HEK293 (cell line): Measurements from ENCODE around the gene DCDC2.

Source experiments
- GLIS1 ChIP-seq: fragments of 450-650 bp; formaldehyde crosslinking; IDR thresholded peaks from 2 replicates; pipeline ENCODE4 v1.5.1; 2016; ENCODE audit warnings: missing biosample characterization, missing genetic modification characterization
- INSM2 ChIP-seq: fragments of 450-650 bp; formaldehyde crosslinking; IDR thresholded peaks from 2 replicates; pipeline ENCODE4 v1.5.1; 2016; ENCODE audit warnings: missing biosample characterization, missing genetic modification characterization
- KLF17 ChIP-seq: fragments of 450-650 bp; formaldehyde crosslinking; IDR thresholded peaks from 2 replicates; pipeline ENCODE4 v1.5.1; 2016; ENCODE audit warnings: missing biosample characterization, missing genetic modification characterization
- MEIS1 ChIP-seq: sonication (generic); formaldehyde crosslinking; IDR thresholded peaks from 2 replicates; pipeline ENCODE4 v1.8.1; 2022; ENCODE audit warnings: missing genetic modification reagents, mild to moderate bottlenecking, borderline replicate concordance
- SCRT2 ChIP-seq: fragments of 450-650 bp; formaldehyde crosslinking; IDR thresholded peaks from 2 replicates; pipeline ENCODE4 v1.5.1; 2016; ENCODE audit warnings: missing biosample characterization, missing genetic modification characterization
- TRIM28 ChIP-seq: IDR thresholded peaks from 2 replicates; pipeline ENCODE4 v1.6.1; 2011; ENCODE audit warnings: low read length, control low read depth, borderline replicate concordance
- ZBTB11 ChIP-seq: fragments of 450-650 bp; formaldehyde crosslinking; conservative IDR thresholded peaks from 2 replicates; pipeline ENCODE4 v1.5.1; 2016; ENCODE audit warnings: low read depth, missing biosample characterization, missing genetic modification characterization
- ZBTB17 ChIP-seq: fragments of 450-650 bp; formaldehyde crosslinking; IDR thresholded peaks from 2 replicates; pipeline ENCODE4 v1.5.1; 2016; ENCODE audit warnings: missing biosample characterization, missing genetic modification characterization
- ZBTB20 ChIP-seq: fragments of 450-650 bp; formaldehyde crosslinking; IDR thresholded peaks from 2 replicates; pipeline ENCODE4 v1.5.1; 2016; ENCODE audit warnings: missing biosample characterization, missing genetic modification characterization
- ZNF174 ChIP-seq: fragments of 450-650 bp; formaldehyde crosslinking; IDR thresholded peaks from 2 replicates; pipeline ENCODE4 v1.5.0; 2017; ENCODE audit warnings: missing biosample characterization, mild to moderate bottlenecking, missing genetic modification characterization
- ZNF324 ChIP-seq: fragments of 450-650 bp; formaldehyde crosslinking; IDR thresholded peaks from 2 replicates; pipeline ENCODE4 v1.5.1; 2016; ENCODE audit warnings: missing biosample characterization, missing genetic modification characterization
- ZNF449 ChIP-seq: fragments of 450-650 bp; formaldehyde crosslinking; IDR thresholded peaks from 2 replicates; pipeline ENCODE4 v1.5.1; 2017; ENCODE audit warnings: missing biosample characterization, mild to moderate bottlenecking, missing genetic modification characterization, moderate library complexity
- ZNF555 ChIP-seq: fragments of 450-650 bp; formaldehyde crosslinking; conservative IDR thresholded peaks from 2 replicates; pipeline ENCODE4 v1.5.1; 2017; ENCODE audit warnings: missing biosample characterization, mild to moderate bottlenecking, missing genetic modification characterization, inconsistent platforms
- ZNF660 ChIP-seq: fragments of 450-650 bp; IDR thresholded peaks from 2 replicates; pipeline ENCODE4 v1.5.1; 2018; ENCODE audit warnings: missing biosample characterization, mild to moderate bottlenecking, missing genetic modification characterization
- ZNF843 ChIP-seq: fragments of 450-650 bp; formaldehyde crosslinking; IDR thresholded peaks from 2 replicates; pipeline ENCODE4 v1.5.1; 2016; ENCODE audit warnings: missing biosample characterization, missing genetic modification characterization
- ZSCAN5A ChIP-seq: fragments of 450-650 bp; formaldehyde crosslinking; IDR thresholded peaks from 2 replicates; pipeline ENCODE4 v1.5.1; 2016; ENCODE audit warnings: missing biosample characterization, missing genetic modification characterization
- TF ChIP-seq, protein P1 (sequence below): fragments of 450-650 bp; formaldehyde crosslinking; IDR thresholded peaks from 2 replicates; pipeline ENCODE4 v1.5.1; 2016; ENCODE audit warnings: missing biosample characterization, missing genetic modification characterization
- TF ChIP-seq, protein P2 (sequence below): sonication (generic); formaldehyde crosslinking; IDR thresholded peaks from 2 replicates; pipeline ENCODE4 v1.8.1; 2022; ENCODE audit warnings: mild to moderate bottlenecking, moderate library complexity, missing genetic modification reagents
- TF ChIP-seq, protein P3 (sequence below): fragments of 450-650 bp; formaldehyde crosslinking; IDR thresholded peaks from 2 replicates; pipeline ENCODE4 v1.5.1; 2016; ENCODE audit warnings: missing biosample characterization, missing genetic modification characterization
- TF ChIP-seq, protein P4 (sequence below): fragments of 450-650 bp; formaldehyde crosslinking; optimal IDR thresholded peaks from 2 replicates; pipeline ENCODE3; 2016; ENCODE audit warnings: missing biosample characterization, mild to moderate bottlenecking, missing genetic modification characterization

The DCDC2 gene

DNA sequence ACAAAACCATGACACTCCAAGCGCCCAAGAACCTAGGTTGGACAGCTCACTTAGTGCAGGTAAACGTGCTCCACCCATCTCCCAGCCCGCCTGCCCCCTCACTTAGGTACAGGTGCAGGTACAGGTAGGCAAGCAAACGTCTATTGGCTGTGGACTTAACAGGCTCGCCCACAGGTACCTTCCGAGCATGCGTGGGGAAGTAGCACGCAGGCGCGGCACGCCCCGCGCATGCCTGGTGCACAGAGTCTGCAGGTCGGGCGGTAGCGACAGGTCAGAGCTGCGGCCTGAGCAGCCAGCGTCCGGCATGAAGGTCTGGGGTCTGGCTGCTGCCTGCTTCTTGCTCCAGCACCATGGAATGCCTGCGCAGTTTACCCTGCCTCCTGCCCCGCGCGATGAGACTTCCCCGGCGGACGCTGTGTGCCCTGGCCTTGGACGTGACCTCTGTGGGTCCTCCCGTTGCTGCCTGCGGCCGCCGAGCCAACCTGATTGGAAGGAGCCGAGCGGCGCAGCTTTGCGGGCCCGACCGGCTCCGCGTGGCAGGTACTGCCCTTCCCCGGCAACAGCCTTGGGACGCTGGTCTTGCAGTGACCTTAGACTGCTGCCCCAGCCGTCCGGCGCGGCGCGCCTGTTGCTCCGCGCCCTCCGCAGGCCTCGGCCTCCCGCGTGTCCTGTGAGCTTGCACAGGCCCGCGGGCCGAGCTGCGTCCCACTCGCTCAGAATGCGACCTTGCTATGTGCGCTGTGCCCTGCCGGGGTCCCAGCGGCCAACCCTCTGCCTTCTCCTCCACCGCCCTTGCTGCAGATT is 45.0 kb upstream of the DCDC2 start, which contains the start of gene MRS2 (continued):
- TF ChIP-seq, protein P1, sequence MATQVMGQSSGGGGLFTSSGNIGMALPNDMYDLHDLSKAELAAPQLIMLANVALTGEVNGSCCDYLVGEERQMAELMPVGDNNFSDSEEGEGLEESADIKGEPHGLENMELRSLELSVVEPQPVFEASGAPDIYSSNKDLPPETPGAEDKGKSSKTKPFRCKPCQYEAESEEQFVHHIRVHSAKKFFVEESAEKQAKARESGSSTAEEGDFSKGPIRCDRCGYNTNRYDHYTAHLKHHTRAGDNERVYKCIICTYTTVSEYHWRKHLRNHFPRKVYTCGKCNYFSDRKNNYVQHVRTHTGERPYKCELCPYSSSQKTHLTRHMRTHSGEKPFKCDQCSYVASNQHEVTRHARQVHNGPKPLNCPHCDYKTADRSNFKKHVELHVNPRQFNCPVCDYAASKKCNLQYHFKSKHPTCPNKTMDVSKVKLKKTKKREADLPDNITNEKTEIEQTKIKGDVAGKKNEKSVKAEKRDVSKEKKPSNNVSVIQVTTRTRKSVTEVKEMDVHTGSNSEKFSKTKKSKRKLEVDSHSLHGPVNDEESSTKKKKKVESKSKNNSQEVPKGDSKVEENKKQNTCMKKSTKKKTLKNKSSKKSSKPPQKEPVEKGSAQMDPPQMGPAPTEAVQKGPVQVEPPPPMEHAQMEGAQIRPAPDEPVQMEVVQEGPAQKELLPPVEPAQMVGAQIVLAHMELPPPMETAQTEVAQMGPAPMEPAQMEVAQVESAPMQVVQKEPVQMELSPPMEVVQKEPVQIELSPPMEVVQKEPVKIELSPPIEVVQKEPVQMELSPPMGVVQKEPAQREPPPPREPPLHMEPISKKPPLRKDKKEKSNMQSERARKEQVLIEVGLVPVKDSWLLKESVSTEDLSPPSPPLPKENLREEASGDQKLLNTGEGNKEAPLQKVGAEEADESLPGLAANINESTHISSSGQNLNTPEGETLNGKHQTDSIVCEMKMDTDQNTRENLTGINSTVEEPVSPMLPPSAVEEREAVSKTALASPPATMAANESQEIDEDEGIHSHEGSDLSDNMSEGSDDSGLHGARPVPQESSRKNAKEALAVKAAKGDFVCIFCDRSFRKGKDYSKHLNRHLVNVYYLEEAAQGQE (tag by site-specific recombination) = 0 out of 2 replicates have a peak, but pooled peaks have one; percentile 13
- TF ChIP-seq ZNF324 (tag by site-specific recombination) (peak; percentile 67; the same call in 1 of the 2 replicates), KLF17 (tag by site-specific recombination) (peak; percentile 54; the same call in 1 of the 2 replicates), ZNF555 (tag by site-specific recombination) (no peak), TRIM28 (peak; percentile 41; the same call in 1 of the 2 replicates), ZSCAN5A (tag by site-specific recombination) (peak; percentile 86; the same call in 1 of the 2 replicates), GLIS1 (tag by site-specific recombination) (no peak), ZNF843 (0 out of 2 replicates have a peak, but pooled peaks have one; percentile 23), ZBTB20 (tag by site-specific recombination) (peak; percentile 56; the same call in 1 of the 2 replicates), ZBTB17 (tag by site-specific recombination) (peak; percentile 76), ZNF449 (tag by site-specific recombination) (0 out of 2 replicates have a peak, but pooled peaks have one; percentile 56), ZNF660 (0 out of 2 replicates have a peak, but pooled peaks have one; percentile 29), MEIS1 (CRISPR knock-in tag) (peak; percentile 22; the same call in 1 of the 2 replicates), ZNF174 (tag by site-specific recombination) (no peak), SCRT2 (tag by site-specific recombination) (peak; percentile 77), ZBTB11 (0 out of 2 replicates have a peak, but pooled peaks have one; percentile 16), INSM2 (tag by site-specific recombination) (peak; percentile 53; the same call in 1 of the 2 replicates)
- TF ChIP-seq, protein P2, sequence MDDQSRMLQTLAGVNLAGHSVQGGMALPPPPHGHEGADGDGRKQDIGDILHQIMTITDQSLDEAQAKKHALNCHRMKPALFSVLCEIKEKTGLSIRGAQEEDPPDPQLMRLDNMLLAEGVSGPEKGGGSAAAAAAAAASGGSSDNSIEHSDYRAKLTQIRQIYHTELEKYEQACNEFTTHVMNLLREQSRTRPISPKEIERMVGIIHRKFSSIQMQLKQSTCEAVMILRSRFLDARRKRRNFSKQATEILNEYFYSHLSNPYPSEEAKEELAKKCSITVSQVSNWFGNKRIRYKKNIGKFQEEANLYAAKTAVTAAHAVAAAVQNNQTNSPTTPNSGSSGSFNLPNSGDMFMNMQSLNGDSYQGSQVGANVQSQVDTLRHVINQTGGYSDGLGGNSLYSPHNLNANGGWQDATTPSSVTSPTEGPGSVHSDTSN (CRISPR knock-in tag) = peak; percentile 97
- TF ChIP-seq, protein P3, sequence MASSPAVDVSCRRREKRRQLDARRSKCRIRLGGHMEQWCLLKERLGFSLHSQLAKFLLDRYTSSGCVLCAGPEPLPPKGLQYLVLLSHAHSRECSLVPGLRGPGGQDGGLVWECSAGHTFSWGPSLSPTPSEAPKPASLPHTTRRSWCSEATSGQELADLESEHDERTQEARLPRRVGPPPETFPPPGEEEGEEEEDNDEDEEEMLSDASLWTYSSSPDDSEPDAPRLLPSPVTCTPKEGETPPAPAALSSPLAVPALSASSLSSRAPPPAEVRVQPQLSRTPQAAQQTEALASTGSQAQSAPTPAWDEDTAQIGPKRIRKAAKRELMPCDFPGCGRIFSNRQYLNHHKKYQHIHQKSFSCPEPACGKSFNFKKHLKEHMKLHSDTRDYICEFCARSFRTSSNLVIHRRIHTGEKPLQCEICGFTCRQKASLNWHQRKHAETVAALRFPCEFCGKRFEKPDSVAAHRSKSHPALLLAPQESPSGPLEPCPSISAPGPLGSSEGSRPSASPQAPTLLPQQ (tag by site-specific recombination) = peak; percentile 84
- TF ChIP-seq, protein P4, sequence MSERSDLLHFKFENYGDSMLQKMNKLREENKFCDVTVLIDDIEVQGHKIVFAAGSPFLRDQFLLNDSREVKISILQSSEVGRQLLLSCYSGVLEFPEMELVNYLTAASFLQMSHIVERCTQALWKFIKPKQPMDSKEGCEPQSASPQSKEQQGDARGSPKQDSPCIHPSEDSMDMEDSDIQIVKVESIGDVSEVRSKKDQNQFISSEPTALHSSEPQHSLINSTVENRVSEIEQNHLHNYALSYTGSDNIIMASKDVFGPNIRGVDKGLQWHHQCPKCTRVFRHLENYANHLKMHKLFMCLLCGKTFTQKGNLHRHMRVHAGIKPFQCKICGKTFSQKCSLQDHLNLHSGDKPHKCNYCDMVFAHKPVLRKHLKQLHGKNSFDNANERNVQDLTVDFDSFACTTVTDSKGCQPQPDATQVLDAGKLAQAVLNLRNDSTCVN (tag by site-specific recombination) = peak; percentile 67
